Head of caudate nucleus (tissue), 42 donors: ENCODE data around the gene SPTLC2.

Experiments used
- DNase-seq, 42 donors: peaks; one replicate each; pipeline versions ENCODE4 v3.0.0 to v3.0.0-alpha.2; 2020 to 2021; ENCODE audit warnings: mixed read lengths in 7 of 42
- intact Hi-C: fragments of 100-400 bp; cut with DNase I; formaldehyde crosslinking; loops from one replicate; pipeline ENCODE4 v1.15.0; 2022

Gene SPTLC2

GRCh38 chr14:77491056-77491455, 125.4 kb downstream of the SPTLC2 start:
- no peak for DNase-seq
- intact Hi-C loops, result no loop called here

- intact Hi-C loops, result no loop called here
- no peak for DNase-seq
Observed at GRCh38 chr14:77490347-77490986, 126.0 kb downstream of the SPTLC2 start.

GRCh38 chr14:77489041-77489440, 127.4 kb downstream of the SPTLC2 start:
- intact Hi-C loops, result no loop called here
- DNase-seq, result no peak

GRCh38 chr14:77488558-77488957, 127.9 kb downstream of the SPTLC2 start:
- intact Hi-C loops, result no loop called here
- DNase-seq, result no peak

GRCh38 chr14:77485901-77486678, 130.3 kb downstream of the SPTLC2 start:
- no peak for DNase-seq
- intact Hi-C loops, result no loop called here

- DNase-seq, result no peak
- intact Hi-C loops, result no loop called here
Observed at GRCh38 chr14:77485256-77485655, 131.2 kb downstream of the SPTLC2 start.

- DNase-seq, result no peak
- intact Hi-C loops, result no loop called here
Observed at GRCh38 chr14:77482422-77482821, 134.0 kb downstream of the SPTLC2 start.

- DNase-seq, result no peak
- intact Hi-C loops, result no loop called here
Observed at GRCh38 chr14:77478796-77479195, 137.6 kb downstream of the SPTLC2 start.

GRCh38 chr14:77478029-77478428, 138.4 kb downstream of the SPTLC2 start:
- DNase-seq, result peak in 1 of 42 donors; percentile 2
- intact Hi-C loops, result no loop called here

GRCh38 chr14:77475432-77476115, 140.9 kb downstream of the SPTLC2 start:
- DNase-seq, result peak in 1 of 42 donors; percentile 9
- intact Hi-C loops, result no loop called here

GRCh38 chr14:77474479-77475177, 141.8 kb downstream of the SPTLC2 start:
- intact Hi-C loops, result no loop called here
- DNase-seq, result no peak

- intact Hi-C loops, result no loop called here
- DNase-seq, result no peak
Observed at GRCh38 chr14:77473921-77474320, 142.5 kb downstream of the SPTLC2 start.

- intact Hi-C loops, result no loop called here
- no peak for DNase-seq
Observed at GRCh38 chr14:77470224-77470870, 146.1 kb downstream of the SPTLC2 start.

- intact Hi-C loops, result no loop called here
- no peak for DNase-seq
Observed at GRCh38 chr14:77469539-77469938, 146.9 kb downstream of the SPTLC2 start.

- intact Hi-C loops, result no loop called here
- no peak for DNase-seq
Observed at GRCh38 chr14:77469067-77469505, 147.4 kb downstream of the SPTLC2 start.

- intact Hi-C loops, result no loop called here
- DNase-seq, result no peak
Observed at GRCh38 chr14:77467801-77468200, 148.6 kb downstream of the SPTLC2 start.

- intact Hi-C loops, result loop anchor here (5.0 kb wide), 2 partner anchors 93 to 248 kb away; partner anchors contain the start of genes ALKBH1 and SLIRP
- peak in 40 of 42 donors; percentile 40 to 89 (median 74) for DNase-seq
Observed at GRCh38 chr14:77459072-77459723, 157.2 kb downstream of the SPTLC2 start.

- DNase-seq, result peak in 27 of 42 donors; percentile 2 to 52 (median 22)
- intact Hi-C loops, result loop anchor here (5.0 kb wide), 2 partner anchors 94 to 249 kb away; partner anchors contain the start of genes ALKBH1 and SLIRP
Observed at GRCh38 chr14:77458249-77458950, 158.0 kb downstream of the SPTLC2 start.
